GM21737 (cell line): ENCODE results near the gene MAML2.

Experiments used
- ATAC-seq: cut with Tn5 transposase; IDR thresholded peaks from one replicate; pipeline ENCODE4 v1.9.1; 2021; ENCODE audit warnings: mild to moderate bottlenecking, moderate library complexity; ENCODE audit not compliant: unreplicated experiment

Gene MAML2

GRCh38 chr11:95994329-95994728 lies 348.7 kb downstream of the MAML2 start:
- ATAC-seq = no peak

- no peak for ATAC-seq
Observed at GRCh38 chr11:95993438-95994298, 349.3 kb downstream of the MAML2 start.

- ATAC-seq = no peak
Observed at GRCh38 chr11:95991545-95991944, 351.4 kb downstream of the MAML2 start.

GRCh38 chr11:95991101-95991500 lies 351.9 kb downstream of the MAML2 start:
- no peak for ATAC-seq

- no peak for ATAC-seq
Observed at GRCh38 chr11:95989780-95990179, 353.2 kb downstream of the MAML2 start.

- no peak for ATAC-seq
Observed at GRCh38 chr11:95989076-95989605, 353.9 kb downstream of the MAML2 start.

DNA sequence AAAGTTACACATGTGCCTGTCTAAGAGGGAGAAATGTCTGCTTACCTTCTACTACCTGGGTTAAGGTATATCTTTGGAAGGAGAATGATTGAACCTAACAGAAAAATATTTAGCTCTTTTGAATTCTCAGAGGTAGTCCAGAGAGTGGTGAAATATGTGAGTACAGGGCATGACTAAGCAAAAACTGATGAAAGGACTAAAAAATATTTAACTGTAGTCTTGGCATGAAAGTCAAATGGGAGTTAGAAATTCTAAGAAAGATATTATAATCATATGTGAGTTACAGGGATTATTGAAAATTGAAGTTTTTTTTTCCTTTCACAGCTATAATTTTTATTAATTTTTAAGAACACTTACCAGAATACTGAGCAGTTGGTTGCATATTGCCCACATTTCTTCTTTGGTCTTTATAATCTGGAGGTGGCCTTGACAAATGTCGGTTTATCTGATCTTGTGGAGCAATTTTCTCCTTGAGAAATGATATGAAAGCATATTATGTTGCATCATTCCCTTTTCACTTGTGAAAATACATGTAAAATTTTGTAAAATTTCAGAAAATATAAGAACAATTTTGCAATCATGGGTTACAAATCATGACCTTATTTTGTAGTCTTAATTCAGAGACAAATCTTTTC lies 357.7 kb downstream of the MAML2 start:
- no peak for ATAC-seq

GRCh38 chr11:95984072-95984471 lies 358.9 kb downstream of the MAML2 start:
- ATAC-seq = no peak

DNA sequence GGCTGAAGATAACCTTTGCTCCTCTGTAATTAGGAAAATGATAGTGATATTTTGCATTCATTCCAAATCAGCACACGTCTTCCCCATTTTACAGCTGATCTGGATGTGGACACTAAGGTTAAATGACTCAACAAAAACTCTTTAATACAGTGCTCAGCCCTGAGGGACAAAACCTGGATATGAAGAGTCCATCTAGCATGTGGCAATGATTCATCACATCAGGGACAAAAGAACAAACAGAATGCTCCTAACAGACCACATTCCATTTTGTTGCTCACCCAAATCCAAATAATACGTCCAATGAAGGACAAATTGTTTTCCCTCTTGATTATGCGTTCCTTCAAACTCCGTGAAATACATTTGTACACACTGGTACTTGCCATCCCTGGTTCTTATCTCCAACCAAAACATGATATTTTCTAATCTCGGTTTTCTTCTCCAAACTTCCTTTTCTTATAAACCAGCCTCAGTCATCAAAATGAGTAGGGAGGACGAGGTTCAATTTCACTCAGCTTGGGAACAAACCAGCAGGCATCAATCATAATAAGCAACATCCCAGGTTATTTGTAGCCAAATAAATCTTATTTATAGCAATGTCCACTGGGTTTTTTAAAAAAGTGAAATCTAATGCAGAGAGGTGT lies 365.3 kb downstream of the MAML2 start:
- ATAC-seq = no peak

GRCh38 chr11:95976550-95976949 lies 366.4 kb downstream of the MAML2 start:
- ATAC-seq = no peak

- no peak for ATAC-seq
Observed at GRCh38 chr11:95975343-95975742, 367.7 kb downstream of the MAML2 start.

- no peak for ATAC-seq
Observed at GRCh38 chr11:95972060-95972459, 370.9 kb downstream of the MAML2 start.

DNA sequence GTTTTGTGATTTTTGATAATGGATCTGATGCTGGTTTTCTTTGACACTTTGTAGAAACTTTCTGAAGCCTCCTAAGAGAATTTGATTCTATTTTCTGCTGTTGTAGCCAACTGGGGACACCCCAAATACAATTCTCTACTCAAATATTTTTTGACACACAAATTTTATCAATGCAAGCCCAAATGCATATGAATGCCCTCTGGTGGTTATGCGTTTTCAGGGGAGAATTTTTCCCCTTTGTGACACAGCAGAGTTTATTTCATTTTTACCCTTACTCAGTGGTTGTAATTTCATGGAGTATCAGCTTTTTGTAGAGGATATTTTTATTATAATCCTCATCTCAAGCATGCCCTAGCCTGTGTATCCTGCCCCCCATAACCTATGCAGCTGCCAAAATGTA lies 374.4 kb downstream of the MAML2 start:
- no peak for ATAC-seq

DNA sequence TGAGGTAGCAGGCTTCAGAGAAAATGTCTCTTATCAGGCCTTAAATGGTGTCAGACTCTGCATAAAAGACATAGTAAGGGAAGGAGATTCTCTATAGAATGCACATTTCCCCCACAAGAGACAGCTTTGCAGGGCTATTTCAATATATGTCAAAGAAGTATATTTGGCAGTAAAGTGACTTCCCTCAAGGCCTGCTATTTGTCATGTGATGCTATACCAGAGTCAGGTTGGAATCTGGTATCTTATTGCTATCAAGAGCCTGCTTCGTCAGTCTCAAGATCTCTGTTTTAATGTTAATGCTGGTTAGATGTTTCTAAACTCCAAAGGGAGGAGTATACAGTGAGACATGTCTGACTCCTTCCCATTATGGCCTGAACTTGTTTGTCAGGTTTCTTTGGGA lies 378.7 kb downstream of the MAML2 start:
- ATAC-seq = no peak

DNA sequence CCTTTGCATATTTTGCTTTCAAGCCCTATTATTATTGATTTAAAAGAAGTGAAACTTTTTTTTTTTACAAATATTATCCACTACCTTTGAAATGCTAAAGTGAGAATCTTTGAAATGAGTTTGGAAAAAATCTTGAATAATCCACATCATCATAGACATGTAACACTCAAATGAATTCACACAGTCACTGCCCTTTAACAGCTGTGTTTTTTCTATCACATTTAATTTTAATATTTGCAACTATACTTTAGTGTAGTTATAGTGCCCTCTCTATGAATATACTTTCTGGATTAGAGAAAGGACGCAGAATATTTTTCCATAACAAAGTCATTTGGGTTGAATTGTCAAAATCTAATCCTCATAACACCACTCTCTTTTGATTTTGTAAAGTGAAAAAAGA lies 381.2 kb downstream of the MAML2 start:
- ATAC-seq = no peak

DNA sequence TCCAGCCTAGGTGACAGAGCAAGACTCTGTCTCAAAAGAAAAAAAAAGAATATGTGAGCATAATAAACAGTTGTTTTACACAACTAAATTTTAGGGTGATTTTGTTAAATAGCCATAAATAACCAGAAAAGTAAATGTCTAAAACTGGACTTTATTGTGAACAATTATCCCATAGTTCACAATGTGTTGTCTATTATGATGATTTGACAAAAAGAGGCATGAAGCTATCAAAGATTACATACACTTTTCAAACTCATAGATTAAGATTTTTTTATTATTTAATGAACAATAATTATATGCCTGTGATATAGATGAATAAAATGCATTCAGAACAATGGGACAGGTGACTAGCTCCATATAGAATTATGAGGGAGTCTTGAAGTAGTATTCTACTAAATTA lies 392.1 kb downstream of the MAML2 start:
- no peak for ATAC-seq

DNA sequence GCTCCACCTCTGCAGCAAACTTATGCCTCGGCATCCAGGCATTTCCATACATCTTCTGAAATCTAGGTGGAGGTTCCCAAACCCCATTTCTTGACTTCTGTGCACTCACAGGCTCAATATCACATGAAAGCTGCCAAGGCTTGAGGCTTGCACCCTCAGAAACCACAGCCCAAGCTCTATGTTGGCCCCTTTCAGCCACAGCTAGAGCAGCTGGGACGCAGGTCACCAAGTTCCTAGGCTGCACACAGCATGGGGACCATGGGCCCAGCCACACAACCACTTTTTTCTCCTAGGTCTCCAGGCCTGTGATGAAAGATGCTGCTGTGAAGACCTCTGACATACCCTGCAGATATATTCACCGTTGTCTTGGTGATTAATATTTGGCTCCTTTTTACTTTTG lies 394.4 kb downstream of the MAML2 start:
- ATAC-seq = no peak

DNA sequence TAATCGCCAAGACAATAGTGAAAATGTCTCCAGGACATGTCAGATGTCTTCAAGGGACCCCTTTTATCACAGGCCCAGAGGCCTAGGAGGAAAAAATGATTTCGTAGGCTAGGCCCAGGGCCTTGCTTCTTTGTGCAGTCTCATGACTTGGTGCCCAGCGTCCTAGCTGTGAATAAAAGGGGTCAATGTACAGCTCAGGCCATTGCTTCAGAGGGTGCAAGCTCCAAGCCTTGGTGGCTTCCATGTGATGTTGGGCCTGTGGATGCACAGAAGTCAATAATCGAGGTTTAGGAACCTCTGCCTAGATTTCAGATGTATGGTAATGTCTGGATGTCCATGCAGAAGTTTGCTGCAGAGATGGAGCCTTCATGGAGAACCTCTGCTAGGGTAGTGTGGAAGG lies 398.4 kb downstream of the MAML2 start:
- no peak for ATAC-seq

GRCh38 chr11:95943546-95943945 lies 399.4 kb downstream of the MAML2 start:
- ATAC-seq = no peak

GRCh38 chr11:95939091-95939490 lies 403.9 kb downstream of the MAML2 start:
- ATAC-seq = no peak

DNA sequence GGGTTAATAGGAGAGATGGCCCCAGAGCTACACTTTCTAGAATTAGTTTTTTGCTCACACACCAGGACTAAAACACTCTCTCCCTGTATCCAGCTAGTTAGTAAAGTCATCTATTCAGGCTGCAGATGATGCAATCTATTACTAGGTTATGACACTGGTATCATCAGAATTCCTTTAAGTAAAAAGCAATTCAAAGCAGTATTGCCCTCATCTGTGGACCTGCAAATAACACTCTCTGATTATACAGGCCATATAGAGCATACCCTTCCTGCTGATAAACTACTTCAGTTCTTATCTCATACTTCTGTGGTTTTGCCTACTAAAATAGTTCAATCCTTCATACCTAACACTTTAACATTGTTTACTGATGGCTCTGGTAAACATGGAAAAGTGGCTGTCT lies 405.6 kb downstream of the MAML2 start:
- no peak for ATAC-seq

GRCh38 chr11:95933594-95933993 lies 409.4 kb downstream of the MAML2 start:
- no peak for ATAC-seq
